Measurements from ENCODE around the gene PYGO2.

- TF ChIP-seq, protein P1, sequence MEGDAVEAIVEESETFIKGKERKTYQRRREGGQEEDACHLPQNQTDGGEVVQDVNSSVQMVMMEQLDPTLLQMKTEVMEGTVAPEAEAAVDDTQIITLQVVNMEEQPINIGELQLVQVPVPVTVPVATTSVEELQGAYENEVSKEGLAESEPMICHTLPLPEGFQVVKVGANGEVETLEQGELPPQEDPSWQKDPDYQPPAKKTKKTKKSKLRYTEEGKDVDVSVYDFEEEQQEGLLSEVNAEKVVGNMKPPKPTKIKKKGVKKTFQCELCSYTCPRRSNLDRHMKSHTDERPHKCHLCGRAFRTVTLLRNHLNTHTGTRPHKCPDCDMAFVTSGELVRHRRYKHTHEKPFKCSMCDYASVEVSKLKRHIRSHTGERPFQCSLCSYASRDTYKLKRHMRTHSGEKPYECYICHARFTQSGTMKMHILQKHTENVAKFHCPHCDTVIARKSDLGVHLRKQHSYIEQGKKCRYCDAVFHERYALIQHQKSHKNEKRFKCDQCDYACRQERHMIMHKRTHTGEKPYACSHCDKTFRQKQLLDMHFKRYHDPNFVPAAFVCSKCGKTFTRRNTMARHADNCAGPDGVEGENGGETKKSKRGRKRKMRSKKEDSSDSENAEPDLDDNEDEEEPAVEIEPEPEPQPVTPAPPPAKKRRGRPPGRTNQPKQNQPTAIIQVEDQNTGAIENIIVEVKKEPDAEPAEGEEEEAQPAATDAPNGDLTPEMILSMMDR (IDR thresholded peaks at IDR 0.05): no peak
- TF ChIP-seq POLR2A (IDR thresholded peaks at IDR 0.05; ENCODE audit: low read depth): no peak
These were observed 22.8 kb downstream of the PYGO2 start for GRCh38 chr1:154938604-154939399.

All from esophagus muscularis mucosa (tissue), 3 donors.